ENCODE measurements around the gene PLPP2. TPM values are rescaled to one million over a fixed set of nuclear protein-coding genes. Genes with fewer than 3 reads are reported as not detected.

The PLPP2 gene
- total and polyA plus RNA-seq, 2 of the 4 experiments (the other 2 are of a cell fraction) = 2.3 to 4.2 TPM

DNA sequence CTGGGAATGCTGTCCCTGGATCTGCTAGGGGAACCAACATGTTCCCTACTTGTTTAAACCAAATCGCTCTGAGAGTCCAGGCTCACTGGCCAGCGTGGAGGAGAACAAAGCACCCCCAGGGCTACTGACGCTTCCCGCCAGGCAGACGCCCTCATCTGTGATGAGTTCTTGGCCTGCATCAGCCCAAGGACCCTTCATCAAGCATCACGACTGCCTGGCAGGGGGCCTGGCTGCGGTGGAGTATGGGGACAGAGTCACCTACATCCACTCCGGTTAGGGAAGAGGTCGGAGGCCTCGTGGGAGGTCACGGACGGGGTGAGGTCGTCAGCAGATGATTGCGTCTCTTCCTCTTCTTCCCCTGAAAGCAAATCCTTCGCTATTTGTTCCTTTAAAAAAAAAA lies 35.7 kb upstream of the PLPP2 start:
- no peak overlapping the region for H3K4ac ChIP-seq (ENCODE audit: low read depth, low read length)
- H3K14ac ChIP-seq (replicated peaks; ENCODE audit: low read depth, low read length) = no peak overlapping the region
- H3K27ac ChIP-seq (ENCODE audit: insufficient read depth, low read length) = no peak overlapping the region
- no peak overlapping the region for H3K56ac ChIP-seq (ENCODE audit: extremely low read depth, insufficient read depth, low read length)
- ChIA-PET CTCF (no interaction called here), POLR2A (ENCODE audit: unreplicated experiment) (no interaction called here)
- H4K20me1 ChIP-seq (ENCODE audit: insufficient read depth, low read length) = peaks cover 38% of the 10 kb centered on the region
- no peak overlapping the region for H3K4me2 ChIP-seq (ENCODE audit: low read depth, low read length)
- H3K4me3 ChIP-seq (ENCODE audit: insufficient read depth, low read depth, low read length) = no peak overlapping the region
- no peak overlapping the region for H3K18ac ChIP-seq (ENCODE audit: low read depth, low read length)
- H3K9me1 ChIP-seq (ENCODE audit: insufficient read depth, low read length) = peaks cover 15% of the 10 kb centered on the region
- H3K4me1 ChIP-seq (ENCODE audit: control insufficient read depth, insufficient read depth, low read length) = no peaks in the 10 kb centered on the region
- no peak overlapping the region for H2BK5ac ChIP-seq (ENCODE audit: low read depth, low read length, poor library complexity, severe bottlenecking)
- H2AK5ac ChIP-seq (ENCODE audit: low read depth, low read length) = no peak overlapping the region
- TF ChIP-seq MAFK (IDR thresholded peaks at IDR 0.05; ENCODE audit: low read depth, low read length) (no peak), SMC3 (IDR thresholded peaks at IDR 0.05; ENCODE audit: low read depth, low read length) (no peak), ELK1 (IDR thresholded peaks at IDR 0.05; ENCODE audit: borderline replicate concordance, low read depth, low read length) (no peak), BHLHE40 (IDR thresholded peaks at IDR 0.05; ENCODE audit: low read depth, low read length) (no peak), MXI1 (IDR thresholded peaks at IDR 0.05; ENCODE audit: borderline replicate concordance, low read depth, low read length) (no peak), POLR2A (IDR thresholded peaks at IDR 0.05; ENCODE audit: low read depth, low read length) (no peak), NFE2L2 (IDR thresholded peaks at IDR 0.05; ENCODE audit: low read depth, low read length) (no peak)
- TF ChIP-seq, protein P1, sequence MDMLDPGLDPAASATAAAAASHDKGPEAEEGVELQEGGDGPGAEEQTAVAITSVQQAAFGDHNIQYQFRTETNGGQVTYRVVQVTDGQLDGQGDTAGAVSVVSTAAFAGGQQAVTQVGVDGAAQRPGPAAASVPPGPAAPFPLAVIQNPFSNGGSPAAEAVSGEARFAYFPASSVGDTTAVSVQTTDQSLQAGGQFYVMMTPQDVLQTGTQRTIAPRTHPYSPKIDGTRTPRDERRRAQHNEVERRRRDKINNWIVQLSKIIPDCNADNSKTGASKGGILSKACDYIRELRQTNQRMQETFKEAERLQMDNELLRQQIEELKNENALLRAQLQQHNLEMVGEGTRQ (IDR thresholded peaks at IDR 0.05; ENCODE audit: low read depth, low read length) = no peak
- H2AK9ac ChIP-seq (replicated peaks; ENCODE audit: low read depth, low read length, poor library complexity) = no peak overlapping the region
- ATAC-seq (ENCODE audit: low read depth) (no peak), DNase-seq (no peak)
- no peak overlapping the region for H4K91ac ChIP-seq (ENCODE audit: insufficient read depth, low read depth, low read length)
- H3K9ac ChIP-seq (ENCODE audit: low read depth, low read length) = no peak overlapping the region
- no peak overlapping the region for H3K23ac ChIP-seq (ENCODE audit: low read depth, low read length)
- H4K8ac ChIP-seq (ENCODE audit: low read depth in 2 of 2, low read length in 2 of 2) = no peak overlapping the region
- H3K9me3 ChIP-seq (ENCODE audit: control insufficient read depth, insufficient read depth, low read length) = peaks cover 20% of the 10 kb centered on the region
- BruUV-seq (replicated peaks) = no TSS peak
- H3K27me3 ChIP-seq (ENCODE audit: control insufficient read depth, insufficient read depth, low read length) = no peaks in the 10 kb centered on the region
- no peak overlapping the region for H2BK20ac ChIP-seq (ENCODE audit: low read depth, low read length)
- peaks cover 20 to 73% of the 10 kb centered on the region in 2 experiments for H3K79me1 ChIP-seq (ENCODE audit: low read depth in 1 of 2, low read length in 2 of 2)
- WGBS, 2 experiments (ENCODE audit: extremely low coverage in 2 of 2, insufficient read length in 1 of 2) = 100% methylated on average over 5 of the region's 15 CpGs; no CpG with 5 or more reads in 1 of the 2 experiments
- no peak overlapping the region for H2BK120ac ChIP-seq (ENCODE audit: low read depth, low read length)
- intact Hi-C loops (cut with micrococcal nuclease) (no loop called here), dilution Hi-C loops (cut with HindIII; ENCODE audit: low sequenced_read_pairs, unreplicated experiment) (no loop called here), in situ Hi-C loops (cut with MboI; ENCODE audit: low sequenced_read_pairs) (no loop called here)
- H2AFZ ChIP-seq (replicated peaks; ENCODE audit: low read length, poor library complexity) = no peak overlapping the region
- H3K36me3 ChIP-seq (ENCODE audit: control insufficient read depth, insufficient read depth, low read length) = peaks cover 85% of the 10 kb centered on the region
- H2BK15ac ChIP-seq (ENCODE audit: low read depth, low read length) = no peak overlapping the region
- no peak overlapping the region for H4K5ac ChIP-seq (ENCODE audit: low read depth, low read length)

All from IMR-90 (cell line).